ENCODE results near the gene SCAF8. TPM values are rescaled to one million over a fixed set of nuclear protein-coding genes. Genes with fewer than 3 reads are reported as not detected.
A peak's percentile ranks its signal among the peaks of the same experiment; 100 is the strongest.

Gene SCAF8
- total RNA-seq, 1 experiment from 2014 or later = 49.5 TPM

DNA sequence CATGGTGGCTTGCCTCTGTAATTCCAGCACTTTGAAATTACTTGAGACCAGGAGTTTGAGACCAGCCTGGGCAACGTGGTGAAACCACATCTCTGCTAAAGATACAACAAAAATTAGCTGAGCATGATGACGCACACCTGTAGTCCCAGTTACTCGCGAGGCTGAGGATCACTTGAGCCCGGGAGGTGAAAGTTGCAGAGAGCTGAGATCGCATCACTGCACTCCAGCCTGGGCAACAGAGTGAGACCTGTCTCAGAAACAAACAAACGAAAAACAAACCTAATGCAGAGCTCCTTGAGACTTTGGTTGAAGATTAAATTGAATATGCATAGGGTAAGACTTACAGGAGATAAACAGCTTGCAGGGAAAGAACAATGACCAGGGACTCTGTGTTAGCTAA lies 80.8 kb downstream of the SCAF8 start:
- no TSS peak for BruUV-seq (replicated peaks)
- DNase-seq (ENCODE audit: low spot score) = no peak
- H3K36me3 ChIP-seq (ENCODE audit: insufficient read depth, low read length, poor library complexity, severe bottlenecking) = peaks cover 72% of the 10 kb centered on the region
- ChIA-PET CTCF (no interaction called here), POLR2A (ENCODE audit: low non-redundant PET) (no interaction called here)
- H3K4me3 ChIP-seq (ENCODE audit: low read depth, low read length, poor library complexity, severe bottlenecking) = no peak overlapping the region
- intact Hi-C loops (cut with micrococcal nuclease; ENCODE audit: unreplicated experiment) = no loop called here
- H3K27me3 ChIP-seq (replicated peaks; ENCODE audit: insufficient read depth, low read depth, low read length, poor library complexity) = no peaks in the 10 kb centered on the region
- H3K27ac ChIP-seq (ENCODE audit: low read depth, low read length, poor library complexity, severe bottlenecking) = no peak overlapping the region
- H3K4me1 ChIP-seq (ENCODE audit: insufficient read depth, low read length, poor library complexity, severe bottlenecking) = no peaks in the 10 kb centered on the region
- TF ChIP-seq, protein P1, sequence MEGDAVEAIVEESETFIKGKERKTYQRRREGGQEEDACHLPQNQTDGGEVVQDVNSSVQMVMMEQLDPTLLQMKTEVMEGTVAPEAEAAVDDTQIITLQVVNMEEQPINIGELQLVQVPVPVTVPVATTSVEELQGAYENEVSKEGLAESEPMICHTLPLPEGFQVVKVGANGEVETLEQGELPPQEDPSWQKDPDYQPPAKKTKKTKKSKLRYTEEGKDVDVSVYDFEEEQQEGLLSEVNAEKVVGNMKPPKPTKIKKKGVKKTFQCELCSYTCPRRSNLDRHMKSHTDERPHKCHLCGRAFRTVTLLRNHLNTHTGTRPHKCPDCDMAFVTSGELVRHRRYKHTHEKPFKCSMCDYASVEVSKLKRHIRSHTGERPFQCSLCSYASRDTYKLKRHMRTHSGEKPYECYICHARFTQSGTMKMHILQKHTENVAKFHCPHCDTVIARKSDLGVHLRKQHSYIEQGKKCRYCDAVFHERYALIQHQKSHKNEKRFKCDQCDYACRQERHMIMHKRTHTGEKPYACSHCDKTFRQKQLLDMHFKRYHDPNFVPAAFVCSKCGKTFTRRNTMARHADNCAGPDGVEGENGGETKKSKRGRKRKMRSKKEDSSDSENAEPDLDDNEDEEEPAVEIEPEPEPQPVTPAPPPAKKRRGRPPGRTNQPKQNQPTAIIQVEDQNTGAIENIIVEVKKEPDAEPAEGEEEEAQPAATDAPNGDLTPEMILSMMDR (conservative IDR thresholded peaks at IDR 0.05; ENCODE audit: low read depth, low read length) = no peak
- H3K9me3 ChIP-seq (ENCODE audit: low read depth, low read length, poor library complexity, severe bottlenecking) = no peaks in the 10 kb centered on the region

DNA sequence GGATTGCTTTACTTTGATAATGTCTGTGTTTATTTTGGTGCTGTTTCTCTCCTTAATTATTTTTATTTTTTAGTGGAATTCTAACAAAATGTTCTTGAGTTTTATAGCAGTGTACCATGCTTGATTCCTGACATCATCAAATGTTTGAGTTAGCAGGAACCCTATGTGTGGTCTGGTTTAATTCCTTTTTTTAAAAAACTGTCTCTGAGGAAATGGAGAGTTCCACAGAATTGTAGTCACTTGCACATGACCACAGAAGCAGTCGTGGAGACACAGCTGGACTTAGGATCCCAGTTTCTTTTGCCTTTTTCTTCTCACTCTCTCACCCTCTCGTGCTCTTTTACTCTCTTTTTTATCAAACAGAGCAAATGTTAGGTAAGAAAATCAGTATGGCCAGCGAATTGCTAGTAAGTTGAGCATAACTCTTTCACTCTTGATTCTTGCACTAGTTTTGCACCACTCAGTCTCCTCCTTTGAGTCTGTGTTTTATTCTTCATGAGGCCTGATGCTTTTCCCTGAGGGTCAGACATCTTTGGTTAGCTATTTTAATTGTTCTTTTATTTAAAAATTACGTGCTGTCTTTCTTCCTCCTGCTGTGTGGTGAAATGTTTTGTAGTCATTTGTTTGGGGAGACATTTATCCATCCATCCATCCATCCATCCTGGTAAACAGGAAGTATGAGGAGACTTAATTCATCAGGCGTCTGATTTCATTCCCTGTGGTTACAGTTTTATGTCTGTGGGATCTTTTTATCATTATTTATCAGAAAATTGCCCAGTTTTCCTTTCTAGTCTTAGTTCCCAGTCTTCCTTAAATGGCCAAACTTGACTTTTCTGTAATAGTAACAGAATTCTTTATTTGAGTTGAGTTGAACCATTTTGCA lies 83.0 kb downstream of the SCAF8 start:
- intact Hi-C loops (cut with micrococcal nuclease; ENCODE audit: unreplicated experiment) = no loop called here
- DNase-seq (ENCODE audit: low spot score) = peak; percentile 14
- peaks cover 5% of the 10 kb centered on the region for H3K4me1 ChIP-seq (ENCODE audit: insufficient read depth, low read length, poor library complexity, severe bottlenecking)
- BruUV-seq (replicated peaks) = no TSS peak
- H3K4me3 ChIP-seq (ENCODE audit: low read depth, low read length, poor library complexity, severe bottlenecking) = no peak overlapping the region
- no peaks in the 10 kb centered on the region for H3K9me3 ChIP-seq (ENCODE audit: low read depth, low read length, poor library complexity, severe bottlenecking)
- H3K36me3 ChIP-seq (ENCODE audit: insufficient read depth, low read length, poor library complexity, severe bottlenecking) = peaks cover 71% of the 10 kb centered on the region
- ChIA-PET POLR2A (ENCODE audit: low non-redundant PET) (no interaction called here), CTCF (no interaction called here)
- TF ChIP-seq EZH2 (IDR thresholded peaks at IDR 0.05; ENCODE audit: borderline replicate concordance, low read depth, low read length, poor library complexity, severe bottlenecking) = no peak
- TF ChIP-seq, protein P1 (conservative IDR thresholded peaks at IDR 0.05; ENCODE audit: low read depth, low read length) = no peak
- H3K27me3 ChIP-seq (replicated peaks; ENCODE audit: insufficient read depth, low read depth, low read length, poor library complexity) = no peaks in the 10 kb centered on the region
- H3K27ac ChIP-seq (ENCODE audit: low read depth, low read length, poor library complexity, severe bottlenecking) = peak overlapping the region; percentile 14

DNA sequence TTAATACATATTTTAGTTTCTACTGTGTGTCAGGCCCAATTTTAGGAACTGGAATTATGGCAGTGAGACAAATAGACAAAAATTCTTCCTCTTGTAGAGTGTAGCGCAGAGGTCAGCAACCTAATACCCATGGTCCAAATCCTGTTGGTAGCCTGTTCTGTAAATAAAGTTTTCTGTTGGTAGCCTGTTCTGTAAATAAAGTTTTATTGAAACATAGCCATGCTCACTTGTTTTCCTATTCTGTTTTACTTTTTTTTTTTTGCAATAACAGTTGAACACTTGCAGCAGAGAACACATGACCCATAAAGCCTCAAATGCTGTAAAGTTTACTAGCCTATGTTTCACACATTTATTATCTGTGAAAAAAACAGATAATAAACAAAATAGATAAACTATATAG lies 87.9 kb downstream of the SCAF8 start:
- Histone ChIP-seq H3K36me3 (ENCODE audit: insufficient read depth, low read length, poor library complexity, severe bottlenecking) (peaks cover 63% of the 10 kb centered on the region), H3K27ac (ENCODE audit: low read depth, low read length, poor library complexity, severe bottlenecking) (no peak overlapping the region), H3K9me3 (ENCODE audit: low read depth, low read length, poor library complexity, severe bottlenecking) (no peaks in the 10 kb centered on the region), H3K4me3 (ENCODE audit: low read depth, low read length, poor library complexity, severe bottlenecking) (no peak overlapping the region), H3K4me1 (ENCODE audit: insufficient read depth, low read length, poor library complexity, severe bottlenecking) (peaks cover 31% of the 10 kb centered on the region), H3K27me3 (replicated peaks; ENCODE audit: insufficient read depth, low read depth, low read length, poor library complexity) (no peaks in the 10 kb centered on the region)
- no peak for DNase-seq (ENCODE audit: low spot score)
- BruUV-seq (replicated peaks) = no TSS peak
- intact Hi-C loops (cut with micrococcal nuclease; ENCODE audit: unreplicated experiment) = no loop called here
- ChIA-PET CTCF (no interaction called here), POLR2A (ENCODE audit: low non-redundant PET) (no interaction called here)
- TF ChIP-seq, protein P1 (conservative IDR thresholded peaks at IDR 0.05; ENCODE audit: low read depth, low read length) = no peak

All from A673 (cell line).